HepG2 (cell line): ENCODE results near the gene MEA1. TPM values are rescaled to one million over a fixed set of nuclear protein-coding genes. Genes with fewer than 3 reads are reported as not detected.

ENCODE experiments used
- ATAC-seq: fragments of 200-7000 bp; cut with Tn5 transposase; 3 replicates; pipeline ENCODE4 v1.9.1; 2020; ENCODE audit warnings: mild to moderate bottlenecking, moderate library complexity
- BruUV-seq: library from RNA; stranded (reverse); fragments of 400-500 nt; replicated peaks from 2 replicates; lab custom pipeline; 2021; lab: Mats Ljungman, UMichigan
- CTCF ChIA-PET: fragments of 300-600 bp; formaldehyde crosslinking; extraction: SDS; loops from one replicate; lab custom pipeline; 2021; ENCODE audit warnings: low total read pairs, inconsistent platforms, low intra/inter-chr PET ratio; lab: Yijun Ruan, JAX
- POLR2A ChIA-PET: fragments of 350-600 bp; sonication (Branson Sonifier 250); formaldehyde crosslinking; loops from one replicate; lab custom pipeline; 2020; ENCODE audit warnings: antibody characterized with exemption, inconsistent platforms; lab: Yijun Ruan, JAX
- DNase-seq: peaks from one replicate; pipeline ENCODE4 v3.0.0-alpha.2; 2015; ENCODE audit warnings: low spot score
- FAIRE-seq: peaks from 3 replicates; lab custom pipeline; 2011; peaks lifted over from hg19 to GRCh38; lab: Jason Lieb, UNC
- H2AFZ ChIP-seq: one replicate; pipeline ENCODE4 v1.6.1; 2011; ENCODE audit warnings: low read length, inconsistent platforms
- H3K27ac ChIP-seq: fragments of 300-600 bp; 3 replicates; pipeline ENCODE4 v1.8.0; 2011; ENCODE audit warnings: mixed run types, mild to moderate bottlenecking, mixed read lengths, low read length, inconsistent platforms; ENCODE audit not compliant: insufficient read depth; ENCODE audit errors: extremely low read length
- H3K27me3 ChIP-seq, 2 experiments: fragments of 200-600 bp in 1 of 2; 2 replicates in 1 of 2; 3 replicates in 1 of 2; pipeline versions ENCODE4 v1.6.0 to v1.8.0; 2011; ENCODE audit warnings: low read length in 2 of 2, mild to moderate bottlenecking in 2 of 2, moderate library complexity in 2 of 2, inconsistent platforms in 1 of 2; ENCODE audit not compliant: insufficient read depth in 2 of 2, control insufficient read depth in 1 of 2
- H3K36me3 ChIP-seq, 2 experiments: fragments of 200-600 bp in 1 of 2; replicated peaks in 1 of 2; 2 replicates in 1 of 2; 3 replicates in 1 of 2; pipeline versions ENCODE4 v1.5.1 to v1.8.0; 2011; ENCODE audit warnings: low read length in 2 of 2, inconsistent platforms in 1 of 2; ENCODE audit not compliant: insufficient read depth in 2 of 2, control insufficient read depth in 1 of 2
- H3K4me1 ChIP-seq: 2 replicates; pipeline ENCODE4 v1.5.1; 2012; ENCODE audit warnings: low read length, inconsistent platforms; ENCODE audit not compliant: insufficient read depth
- H3K4me2 ChIP-seq: 2 replicates; pipeline ENCODE4 v1.6.0; 2011; ENCODE audit warnings: low read depth, low read length, inconsistent platforms
- H3K4me3 ChIP-seq, 3 experiments: fragments of 200-600 bp in 1 of 3; sonication (generic), shearing (Covaris generic) in 1 of 3; replicated peaks in 1 of 3; 2 replicates each; pipeline ENCODE4 v1.5.1; 2011 to 2016; ENCODE audit warnings: low read length in 3 of 3, inconsistent platforms in 2 of 3, low read depth in 2 of 3, mild to moderate bottlenecking in 2 of 3, control low read depth in 1 of 3, mixed read lengths in 1 of 3; ENCODE audit not compliant: insufficient read depth in 1 of 3
- H3K79me2 ChIP-seq: one replicate; pipeline ENCODE4 v1.6.1; 2011; ENCODE audit warnings: low read length, inconsistent platforms; ENCODE audit not compliant: insufficient read depth
- H3K9ac ChIP-seq: 2 replicates; pipeline ENCODE4 v1.6.0; 2011; ENCODE audit warnings: mild to moderate bottlenecking, low read depth, low read length, inconsistent platforms; ENCODE audit not compliant: insufficient read depth
- H3K9me3 ChIP-seq: 2 replicates; pipeline ENCODE4 v1.5.1; 2012; ENCODE audit warnings: mild to moderate bottlenecking, low read length
- H4K20me1 ChIP-seq: 2 replicates; pipeline ENCODE4 v1.6.0; 2011; ENCODE audit warnings: inconsistent platforms, mild to moderate bottlenecking, low read length, moderate library complexity; ENCODE audit not compliant: insufficient read depth
- ASH2L ChIP-seq: fragments of 300-600, 200-600 bp; sonication (generic); IDR thresholded peaks from 2 replicates; pipeline ENCODE4 v1.7.0; 2017; ENCODE audit warnings: low read depth, mild to moderate bottlenecking, moderate library complexity, mixed read lengths, low read length; ENCODE audit not compliant: insufficient read length
- BORCS8-MEF2B ChIP-seq: sonication (generic); formaldehyde crosslinking; IDR thresholded peaks from 2 replicates; pipeline ENCODE4 v1.8.0; 2022; ENCODE audit warnings: mild to moderate bottlenecking, missing genetic modification reagents
- FOXC1 ChIP-seq: sonication (generic); formaldehyde crosslinking; IDR thresholded peaks from 2 replicates; pipeline ENCODE4 v1.8.0; 2022; ENCODE audit warnings: mild to moderate bottlenecking, missing genetic modification reagents, borderline replicate concordance
- ZNF644 ChIP-seq: IDR thresholded peaks from 2 replicates; pipeline ENCODE4 v1.6.1; 2016; ENCODE audit warnings: low read depth
- WGBS: methylation state at CpG from one replicate; pipeline ENCODE4 v1.1.6; 2017; ENCODE audit warnings: low lambda C conversion rate; 5-methylcytosine and 5-hydroxymethylcytosine counted together
- in situ Hi-C: cut with HindIII; loops from 2 replicates; pipeline ENCODE4 v1.10.0; 2017; ENCODE audit warnings: low pct_unique_long_range_greater_than_20kb; ENCODE audit not compliant: extremely low pct_ligation_motif_present
- intact Hi-C: fragments of 100-400 bp; cut with micrococcal nuclease; formaldehyde crosslinking; loops from one replicate; pipeline ENCODE4 v1.10.0; 2022; ENCODE audit not compliant: unreplicated experiment
- polyA plus RNA-seq, 8 experiments: library from polyadenylated mRNA; depleted of rRNA in 3 of 8; stranded (reverse) in 7 of 8; unstranded in 1 of 8; fragments of >200 nt; fragmentation: Illumina TruSeq in 4 of 8; extraction: Trizol in 4 of 8; gene quantifications; 2 replicates each; pipeline versions ENCODE4 v1.2.1 to v1.2.3, GENCODE V29; 2011 to 2016; ENCODE audit warnings: low read depth in 4 of 8, missing spikeins in 1 of 8, mixed read lengths in 1 of 8; ENCODE audit not compliant: insufficient read depth in 1 of 8
- total RNA-seq, 5 experiments: library from RNA; depleted of rRNA; stranded (reverse); fragments of >200 nt; fragmentation: Illumina TruSeq; extraction: Trizol; gene quantifications; 2 replicates each; pipeline ENCODE4 v1.2.3, GENCODE V29; 2016; ENCODE audit warnings: low read depth in 1 of 5
- TF ChIP-seq, protein P1 (sequence below): sonication (generic); formaldehyde crosslinking; IDR thresholded peaks from 2 replicates; pipeline ENCODE4 v1.8.1; 2023; ENCODE audit warnings: mild to moderate bottlenecking, missing genetic modification reagents
- TF ChIP-seq, protein P2 (sequence below): sonication (generic); formaldehyde crosslinking; IDR thresholded peaks from 2 replicates; pipeline ENCODE4 v1.8.0; 2022; ENCODE audit warnings: mild to moderate bottlenecking, missing genetic modification reagents, moderate library complexity
- TF ChIP-seq, protein P3 (sequence below): IDR thresholded peaks from 2 replicates; pipeline ENCODE4 v1.6.1; 2016; ENCODE audit warnings: mild to moderate bottlenecking, missing biosample characterization, missing genetic modification reagents
- TF ChIP-seq, protein P4 (sequence below): sonication (generic); formaldehyde crosslinking; IDR thresholded peaks from 2 replicates; pipeline ENCODE4 v1.4.0; 2020; ENCODE audit warnings: mild to moderate bottlenecking, low read depth, missing genetic modification reagents
- TF ChIP-seq, protein P5 (sequence below): sonication (generic); formaldehyde crosslinking; IDR thresholded peaks from 2 replicates; pipeline ENCODE4 v1.9.0; 2022; ENCODE audit warnings: low read depth, missing genetic modification reagents

The MEA1 gene
- total and polyA plus RNA-seq, 2 of the 13 experiments (the other 11 are each of a cell fraction or from before 2014, with no cell fraction given), result 75.6 to 86.2 TPM

DNA sequence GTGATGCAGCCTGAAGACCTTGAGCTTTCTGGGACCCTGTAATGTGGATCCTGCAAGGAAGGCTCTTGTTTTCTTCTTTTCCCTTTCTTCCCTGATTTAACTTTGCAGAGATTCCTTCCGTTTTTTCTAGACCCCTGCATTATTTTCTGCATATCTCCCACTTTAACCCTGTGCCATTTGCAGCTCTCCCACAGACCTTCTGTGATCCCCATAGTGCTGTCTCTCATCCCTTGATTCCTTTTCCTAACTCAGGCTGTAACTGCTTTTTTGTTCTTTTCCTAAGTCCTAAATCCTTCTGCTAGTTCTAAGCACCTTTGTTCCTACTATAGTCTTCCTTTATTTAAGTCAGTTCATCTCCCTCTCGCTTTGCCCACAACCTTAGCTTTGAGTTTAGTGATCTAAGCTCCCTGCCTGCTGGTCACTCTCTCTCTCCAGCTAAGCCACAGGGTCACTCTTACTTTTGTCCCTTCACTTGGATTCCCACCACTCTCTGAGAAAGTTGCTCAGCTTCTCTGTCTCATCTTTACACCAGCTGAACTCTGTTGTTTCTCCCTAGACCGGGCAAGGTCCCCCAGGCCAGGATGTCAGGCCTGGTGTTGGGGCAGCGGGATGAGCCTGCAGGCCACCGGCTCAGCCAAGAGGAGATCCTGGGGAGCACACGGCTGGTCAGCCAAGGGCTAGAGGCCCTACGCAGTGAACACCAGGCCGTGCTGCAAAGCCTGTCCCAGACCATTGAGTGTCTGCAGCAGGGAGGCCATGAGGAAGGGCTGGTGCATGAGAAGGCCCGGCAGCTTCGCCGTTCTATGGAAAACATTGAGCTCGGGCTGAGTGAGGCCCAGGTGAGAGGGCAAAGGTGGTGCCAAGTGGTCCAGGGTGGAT, 47.2 kb upstream of the MEA1 start:
- intact Hi-C loops, result loop anchor here (1.0 to 2.0 kb wide), 2 partner anchors 46 to 160 kb away; partner anchors contain the start of gene KLHDC3
- H3K4me3 ChIP-seq, result peak overlapping the region; percentile 74 to 99 (median 93)
- WGBS, result 9% methylated on average over 12 of the region's 12 CpGs
- peak overlapping the region; percentile 91 for H3K27ac ChIP-seq
- CTCF ChIA-PET, result no interaction called here
- ATAC-seq (peak; percentile 12), DNase-seq (no peak), FAIRE-seq (peak; percentile 67)
- no peak overlapping the region for H2AFZ ChIP-seq
- peak overlapping the region; percentile 90 for H3K4me2 ChIP-seq
- H3K27me3 ChIP-seq, result no peaks in the 10 kb centered on the region; a peak in 1 of 5 replicates
- no peaks in the 10 kb centered on the region for H4K20me1 ChIP-seq
- H3K9ac ChIP-seq, result peak overlapping the region; percentile 83
- BruUV-seq, result TSS peak; percentile 72
- no peaks in the 10 kb centered on the region for H3K9me3 ChIP-seq
- peaks cover 6 to 42% of the 10 kb centered on the region in 2 experiments for H3K36me3 ChIP-seq
- peaks cover 35% of the 10 kb centered on the region for H3K79me2 ChIP-seq
- H3K4me1 ChIP-seq, result peaks cover 33% of the 10 kb centered on the region
- in situ Hi-C loops, result no loop called here
- POLR2A ChIA-PET, result interaction anchor here (0.7 to 3.3 kb wide), 45 partner anchors 11 to 315 kb away, joined by 3 to 103 read pairs (median 7); partner anchors contain the start of genes CNPY3, CUL9, DNPH1 and GNMT
- TF ChIP-seq, protein P1, sequence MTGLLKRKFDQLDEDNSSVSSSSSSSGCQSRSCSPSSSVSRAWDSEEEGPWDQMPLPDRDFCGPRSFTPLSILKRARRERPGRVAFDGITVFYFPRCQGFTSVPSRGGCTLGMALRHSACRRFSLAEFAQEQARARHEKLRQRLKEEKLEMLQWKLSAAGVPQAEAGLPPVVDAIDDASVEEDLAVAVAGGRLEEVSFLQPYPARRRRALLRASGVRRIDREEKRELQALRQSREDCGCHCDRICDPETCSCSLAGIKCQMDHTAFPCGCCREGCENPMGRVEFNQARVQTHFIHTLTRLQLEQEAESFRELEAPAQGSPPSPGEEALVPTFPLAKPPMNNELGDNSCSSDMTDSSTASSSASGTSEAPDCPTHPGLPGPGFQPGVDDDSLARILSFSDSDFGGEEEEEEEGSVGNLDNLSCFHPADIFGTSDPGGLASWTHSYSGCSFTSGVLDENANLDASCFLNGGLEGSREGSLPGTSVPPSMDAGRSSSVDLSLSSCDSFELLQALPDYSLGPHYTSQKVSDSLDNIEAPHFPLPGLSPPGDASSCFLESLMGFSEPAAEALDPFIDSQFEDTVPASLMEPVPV (CRISPR knock-in tag), result 0 out of 2 replicates have a peak, but pooled peaks have one; percentile 36
- TF ChIP-seq, protein P2, sequence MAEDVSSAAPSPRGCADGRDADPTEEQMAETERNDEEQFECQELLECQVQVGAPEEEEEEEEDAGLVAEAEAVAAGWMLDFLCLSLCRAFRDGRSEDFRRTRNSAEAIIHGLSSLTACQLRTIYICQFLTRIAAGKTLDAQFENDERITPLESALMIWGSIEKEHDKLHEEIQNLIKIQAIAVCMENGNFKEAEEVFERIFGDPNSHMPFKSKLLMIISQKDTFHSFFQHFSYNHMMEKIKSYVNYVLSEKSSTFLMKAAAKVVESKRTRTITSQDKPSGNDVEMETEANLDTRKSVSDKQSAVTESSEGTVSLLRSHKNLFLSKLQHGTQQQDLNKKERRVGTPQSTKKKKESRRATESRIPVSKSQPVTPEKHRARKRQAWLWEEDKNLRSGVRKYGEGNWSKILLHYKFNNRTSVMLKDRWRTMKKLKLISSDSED, result no peak
- TF ChIP-seq ASH2L (no peak), BORCS8-MEF2B (CRISPR knock-in tag) (peak; percentile 51; the same call in 1 of the 2 replicates), FOXC1 (CRISPR knock-in tag) (no peak), ZNF644 (CRISPR knock-in tag) (no peak)
- TF ChIP-seq, protein P3, sequence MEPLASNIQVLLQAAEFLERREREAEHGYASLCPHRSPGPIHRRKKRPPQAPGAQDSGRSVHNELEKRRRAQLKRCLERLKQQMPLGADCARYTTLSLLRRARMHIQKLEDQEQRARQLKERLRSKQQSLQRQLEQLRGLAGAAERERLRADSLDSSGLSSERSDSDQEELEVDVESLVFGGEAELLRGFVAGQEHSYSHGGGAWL (CRISPR knock-in tag), result 0 out of 2 replicates have a peak, but pooled peaks have one; percentile 24
- TF ChIP-seq, protein P4, sequence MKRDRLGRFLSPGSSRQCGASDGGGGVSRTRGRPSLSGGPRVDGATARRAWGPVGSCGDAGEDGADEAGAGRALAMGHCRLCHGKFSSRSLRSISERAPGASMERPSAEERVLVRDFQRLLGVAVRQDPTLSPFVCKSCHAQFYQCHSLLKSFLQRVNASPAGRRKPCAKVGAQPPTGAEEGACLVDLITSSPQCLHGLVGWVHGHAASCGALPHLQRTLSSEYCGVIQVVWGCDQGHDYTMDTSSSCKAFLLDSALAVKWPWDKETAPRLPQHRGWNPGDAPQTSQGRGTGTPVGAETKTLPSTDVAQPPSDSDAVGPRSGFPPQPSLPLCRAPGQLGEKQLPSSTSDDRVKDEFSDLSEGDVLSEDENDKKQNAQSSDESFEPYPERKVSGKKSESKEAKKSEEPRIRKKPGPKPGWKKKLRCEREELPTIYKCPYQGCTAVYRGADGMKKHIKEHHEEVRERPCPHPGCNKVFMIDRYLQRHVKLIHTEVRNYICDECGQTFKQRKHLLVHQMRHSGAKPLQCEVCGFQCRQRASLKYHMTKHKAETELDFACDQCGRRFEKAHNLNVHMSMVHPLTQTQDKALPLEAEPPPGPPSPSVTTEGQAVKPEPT, result no peak
- TF ChIP-seq, protein P5, sequence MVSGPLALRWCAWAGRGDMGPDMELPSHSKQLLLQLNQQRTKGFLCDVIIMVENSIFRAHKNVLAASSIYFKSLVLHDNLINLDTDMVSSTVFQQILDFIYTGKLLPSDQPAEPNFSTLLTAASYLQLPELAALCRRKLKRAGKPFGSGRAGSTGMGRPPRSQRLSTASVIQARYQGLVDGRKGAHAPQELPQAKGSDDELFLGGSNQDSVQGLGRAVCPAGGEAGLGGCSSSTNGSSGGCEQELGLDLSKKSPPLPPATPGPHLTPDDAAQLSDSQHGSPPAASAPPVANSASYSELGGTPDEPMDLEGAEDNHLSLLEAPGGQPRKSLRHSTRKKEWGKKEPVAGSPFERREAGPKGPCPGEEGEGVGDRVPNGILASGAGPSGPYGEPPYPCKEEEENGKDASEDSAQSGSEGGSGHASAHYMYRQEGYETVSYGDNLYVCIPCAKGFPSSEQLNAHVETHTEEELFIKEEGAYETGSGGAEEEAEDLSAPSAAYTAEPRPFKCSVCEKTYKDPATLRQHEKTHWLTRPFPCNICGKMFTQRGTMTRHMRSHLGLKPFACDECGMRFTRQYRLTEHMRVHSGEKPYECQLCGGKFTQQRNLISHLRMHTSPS (CRISPR knock-in tag), result no peak; the same call in 1 of the 2 replicates
